Trophoblast cell (in vitro differentiated cells and primary cell): ENCODE results near the gene WNK2.

Source experiments
- DNase-seq, 2 donors: peaks; one replicate each; pipeline ENCODE4 v3.0.0-alpha.2; 2016
- H2AFZ ChIP-seq: 2 replicates; pipeline ENCODE4 v1.6.1; 2013; ENCODE audit warnings: low read length, moderate library complexity, mild to moderate bottlenecking; ENCODE audit not compliant: insufficient read depth, poor library complexity
- H2AK5ac ChIP-seq: 2 replicates; pipeline ENCODE4 v1.6.1; 2013; ENCODE audit warnings: mild to moderate bottlenecking, low read length
- H2BK120ac ChIP-seq: 2 replicates; pipeline ENCODE4 v1.6.1; 2013; ENCODE audit warnings: low read length, mild to moderate bottlenecking, moderate library complexity; ENCODE audit not compliant: insufficient read depth, poor library complexity
- H2BK12ac ChIP-seq: 2 replicates; pipeline ENCODE4 v1.6.1; 2013; ENCODE audit warnings: mild to moderate bottlenecking, low read length, moderate library complexity
- H2BK5ac ChIP-seq: 2 replicates; pipeline ENCODE4 v1.6.1; 2013; ENCODE audit warnings: low read length, low read depth, moderate library complexity, mild to moderate bottlenecking; ENCODE audit not compliant: poor library complexity
- H3K14ac ChIP-seq: 2 replicates; pipeline ENCODE4 v1.6.1; 2013; ENCODE audit warnings: mild to moderate bottlenecking, low read length
- H3K18ac ChIP-seq: 2 replicates; pipeline ENCODE4 v1.6.1; 2013; ENCODE audit warnings: mild to moderate bottlenecking, low read length
- H3K23ac ChIP-seq: 2 replicates; pipeline ENCODE4 v1.6.1; 2013; ENCODE audit warnings: low read length
- H3K27ac ChIP-seq: 2 replicates; pipeline ENCODE4 v1.5.1; 2013; ENCODE audit warnings: low read depth, mild to moderate bottlenecking, inconsistent platforms, low read length, moderate library complexity
- H3K27me3 ChIP-seq: 2 replicates; pipeline ENCODE4 v1.6.1; 2013; ENCODE audit warnings: inconsistent platforms, mild to moderate bottlenecking, low read length, moderate library complexity; ENCODE audit not compliant: insufficient read depth
- H3K36me3 ChIP-seq, 2 experiments: 1 replicate in 1 of 2; 2 replicates in 1 of 2; pipeline ENCODE4 v1.6.1; 2013; ENCODE audit warnings: low read length in 2 of 2, mild to moderate bottlenecking in 2 of 2, moderate library complexity in 1 of 2; ENCODE audit not compliant: insufficient read depth in 2 of 2, control insufficient read depth in 1 of 2
- H3K4ac ChIP-seq: 2 replicates; pipeline ENCODE4 v1.6.1; 2013; ENCODE audit warnings: low read depth, mild to moderate bottlenecking, low read length, moderate library complexity
- H3K4me1 ChIP-seq, 2 experiments: 1 replicate in 1 of 2; 2 replicates in 1 of 2; pipeline ENCODE4 v1.6.1; 2013; ENCODE audit warnings: low read length in 2 of 2, mild to moderate bottlenecking in 2 of 2, moderate library complexity in 1 of 2; ENCODE audit not compliant: insufficient read depth in 2 of 2, control insufficient read depth in 1 of 2
- H3K4me2 ChIP-seq: 2 replicates; pipeline ENCODE4 v1.6.1; 2013; ENCODE audit warnings: inconsistent platforms, mild to moderate bottlenecking, low read length, moderate library complexity
- H3K4me3 ChIP-seq: 2 replicates; pipeline ENCODE4 v1.5.1; 2013; ENCODE audit warnings: mild to moderate bottlenecking, low read depth, low read length, inconsistent platforms
- H3K79me1 ChIP-seq: one replicate; pipeline ENCODE4 v1.6.1; 2013; ENCODE audit warnings: low read length
- H3K79me2 ChIP-seq: 2 replicates; pipeline ENCODE4 v1.6.1; 2013; ENCODE audit warnings: low read length, mild to moderate bottlenecking; ENCODE audit not compliant: control insufficient read depth, insufficient read depth, poor library complexity
- H3K9ac ChIP-seq: 2 replicates; pipeline ENCODE4 v1.6.1; 2013; ENCODE audit warnings: mild to moderate bottlenecking, low read length
- H3K9me3 ChIP-seq: 2 replicates; pipeline ENCODE4 v1.6.1; 2013; ENCODE audit warnings: low read depth, mild to moderate bottlenecking, control low read depth, inconsistent platforms, low read length; ENCODE audit not compliant: insufficient read depth
- H4K12ac ChIP-seq: 2 replicates; pipeline ENCODE4 v1.6.1; 2013; ENCODE audit warnings: low read depth, mild to moderate bottlenecking, low read length, moderate library complexity
- H4K8ac ChIP-seq: 2 replicates; pipeline ENCODE4 v1.6.1; 2013; ENCODE audit warnings: low read depth, mild to moderate bottlenecking, low read length, moderate library complexity
- H4K91ac ChIP-seq: one replicate; pipeline ENCODE4 v1.6.1; 2013; ENCODE audit warnings: low read depth, mild to moderate bottlenecking, low read length, moderate library complexity
- WGBS: extraction: QIAGEN DNeasy Blood & Tissue Kit; methylation state at CpG from one replicate; pipeline ENCODE4 v1.1.7; 2013; ENCODE audit warnings: missing lambda C conversion rate; ENCODE audit not compliant: insufficient read length, insufficient coverage; ENCODE audit errors: extremely low coverage; 5-methylcytosine and 5-hydroxymethylcytosine counted together

Gene WNK2

DNA sequence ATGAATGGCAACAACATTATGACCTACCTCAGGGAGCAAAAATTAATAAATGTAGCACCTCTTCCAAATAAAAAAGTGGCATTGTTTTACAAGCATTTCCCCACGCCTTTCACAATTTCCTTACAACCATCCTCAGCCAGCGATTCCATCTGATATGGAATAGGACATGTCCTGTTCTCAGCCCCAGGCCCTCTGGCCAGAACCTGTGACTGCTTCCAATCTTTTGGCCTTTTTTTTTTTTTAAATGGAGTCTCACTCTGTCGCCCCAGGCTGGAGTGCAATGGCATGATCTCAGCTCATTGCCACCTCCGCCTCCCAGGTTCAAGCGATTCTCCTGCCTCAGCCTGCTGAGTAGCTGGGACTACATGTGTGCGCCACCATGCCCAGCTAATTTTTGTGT lies 16.8 kb upstream of the WNK2 start:
- H3K9ac ChIP-seq: no peak overlapping the region
- no peak overlapping the region for H2AFZ ChIP-seq
- H4K12ac ChIP-seq: no peak overlapping the region
- H3K4me1 ChIP-seq: peaks cover 5 to 7% of the 10 kb centered on the region in 2 experiments
- H3K9me3 ChIP-seq: no peaks in the 10 kb centered on the region
- H2BK5ac ChIP-seq: peak overlapping the region; percentile 61
- H4K8ac ChIP-seq: no peak overlapping the region
- no peak overlapping the region for H3K4ac ChIP-seq
- no peak overlapping the region for H2BK12ac ChIP-seq
- DNase-seq: peak; percentile 81 to 82
- no peaks in the 10 kb centered on the region for H3K27me3 ChIP-seq
- H4K91ac ChIP-seq: no peak overlapping the region
- no peak overlapping the region for H3K14ac ChIP-seq
- no peaks in the 10 kb centered on the region for H3K79me2 ChIP-seq
- no peak overlapping the region for H2AK5ac ChIP-seq
- no peak overlapping the region for H3K4me3 ChIP-seq
- H3K4me2 ChIP-seq: no peak overlapping the region
- no peaks in the 10 kb centered on the region for H3K36me3 ChIP-seq
- H2BK120ac ChIP-seq: no peak overlapping the region
- no peak overlapping the region for H3K27ac ChIP-seq
- no peak overlapping the region for H3K23ac ChIP-seq
- H3K18ac ChIP-seq: no peak overlapping the region
- H3K79me1 ChIP-seq: peaks cover 3% of the 10 kb centered on the region
- WGBS: no CpG with 5 or more reads among the region's 6 CpGs

DNA sequence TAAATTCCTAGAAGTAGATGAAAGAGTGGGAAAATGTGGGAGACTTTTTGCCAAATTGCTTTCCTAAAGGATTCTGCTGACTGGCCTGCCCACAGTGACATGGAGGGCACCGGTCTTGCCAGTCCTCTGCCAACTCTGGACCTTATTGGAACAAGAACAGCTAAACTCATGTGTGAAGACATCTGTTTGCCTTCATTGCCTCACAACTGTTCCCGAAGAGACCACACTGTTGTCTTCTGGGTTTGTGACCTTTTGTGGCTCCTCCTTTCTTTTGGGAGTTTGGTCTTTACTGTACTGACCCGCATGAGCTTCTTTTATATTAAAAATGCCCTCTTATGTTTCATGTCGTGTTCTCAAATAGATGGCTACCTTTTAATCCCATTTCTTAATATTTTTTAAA lies 16.1 kb upstream of the WNK2 start:
- Histone ChIP-seq H3K4me3 (no peak overlapping the region), H2AK5ac (no peak overlapping the region), H3K23ac (no peak overlapping the region), H3K27ac (no peak overlapping the region), H3K18ac (no peak overlapping the region), H3K4me1 (peaks cover 5 to 7% of the 10 kb centered on the region in 2 experiments), H2AFZ (no peak overlapping the region), H3K4me2 (no peak overlapping the region), H4K12ac (no peak overlapping the region), H2BK120ac (peak overlapping the region; percentile 8), H3K14ac (no peak overlapping the region), H3K9ac (no peak overlapping the region), H3K36me3 (no peaks in the 10 kb centered on the region), H3K27me3 (no peaks in the 10 kb centered on the region), H3K9me3 (peaks cover 3% of the 10 kb centered on the region), H3K79me2 (no peaks in the 10 kb centered on the region), H2BK12ac (no peak overlapping the region), H3K4ac (no peak overlapping the region), H4K91ac (no peak overlapping the region), H3K79me1 (peaks cover 3% of the 10 kb centered on the region), H4K8ac (no peak overlapping the region), H2BK5ac (no peak overlapping the region)
- WGBS: no CpG with 5 or more reads among the region's 4 CpGs
- no peak for DNase-seq

DNA sequence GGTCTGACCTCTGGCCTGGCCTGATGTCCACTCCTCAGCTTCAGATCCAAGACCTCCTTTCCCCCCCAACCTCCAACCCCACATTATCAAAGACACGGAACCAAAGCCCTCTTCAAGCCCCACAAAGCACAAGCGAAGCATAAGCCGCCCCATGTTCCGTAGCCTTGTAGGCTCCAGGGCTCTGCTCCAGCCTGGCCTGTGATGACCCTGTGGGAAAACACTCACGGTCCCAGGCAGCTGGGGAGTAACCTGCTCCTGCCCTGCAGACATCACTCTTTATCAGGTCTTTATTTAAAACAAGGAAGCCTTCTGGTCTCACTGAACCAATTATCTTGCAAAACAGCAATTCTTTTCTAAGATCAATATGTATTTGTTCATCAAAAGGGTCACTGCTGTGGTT lies 15.4 kb upstream of the WNK2 start:
- Histone ChIP-seq H2AK5ac (no peak overlapping the region), H3K4me2 (no peak overlapping the region), H2BK5ac (no peak overlapping the region), H3K36me3 (no peaks in the 10 kb centered on the region), H3K79me1 (peaks cover 3% of the 10 kb centered on the region), H2AFZ (no peak overlapping the region), H3K18ac (no peak overlapping the region), H4K8ac (no peak overlapping the region), H3K14ac (no peak overlapping the region), H3K27ac (no peak overlapping the region), H4K12ac (no peak overlapping the region), H2BK120ac (no peak overlapping the region), H3K4ac (no peak overlapping the region), H3K4me1 (peaks cover 5 to 9% of the 10 kb centered on the region in 2 experiments), H3K23ac (no peak overlapping the region), H3K27me3 (no peaks in the 10 kb centered on the region), H4K91ac (no peak overlapping the region), H3K9me3 (peaks cover 3% of the 10 kb centered on the region), H3K79me2 (no peaks in the 10 kb centered on the region), H3K4me3 (no peak overlapping the region), H2BK12ac (no peak overlapping the region), H3K9ac (no peak overlapping the region)
- DNase-seq: no peak
- WGBS: no CpG with 5 or more reads among the region's 5 CpGs

DNA sequence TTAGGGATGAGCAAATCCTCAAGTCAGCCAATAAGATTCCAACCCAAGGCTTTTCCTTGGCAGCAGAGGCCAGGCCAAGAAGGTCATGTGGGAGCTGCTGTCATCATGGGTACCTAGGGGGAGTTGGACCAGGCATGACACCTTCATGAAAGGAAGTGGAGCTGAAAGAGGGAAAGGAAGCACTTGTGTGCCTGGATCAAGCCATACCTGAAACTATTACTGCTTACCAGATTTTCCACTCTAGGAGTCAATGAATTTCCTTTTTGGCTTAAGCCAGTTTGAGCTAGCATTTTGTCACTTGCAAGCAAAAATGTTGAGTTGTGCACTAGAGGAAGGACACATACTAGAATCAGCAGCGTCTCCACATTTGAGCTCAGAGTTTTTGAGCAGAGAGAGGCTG lies 14.5 kb upstream of the WNK2 start:
- Histone ChIP-seq H3K4me3 (no peak overlapping the region), H3K27me3 (no peaks in the 10 kb centered on the region), H4K91ac (no peak overlapping the region), H3K4ac (no peak overlapping the region), H2BK120ac (no peak overlapping the region), H3K18ac (no peak overlapping the region), H3K14ac (no peak overlapping the region), H2BK5ac (no peak overlapping the region), H3K79me2 (no peaks in the 10 kb centered on the region), H3K23ac (no peak overlapping the region), H3K79me1 (peaks cover 3% of the 10 kb centered on the region), H3K4me2 (no peak overlapping the region), H3K4me1 (peaks cover 5 to 11% of the 10 kb centered on the region in 2 experiments), H4K12ac (no peak overlapping the region), H3K9me3 (peaks cover 3% of the 10 kb centered on the region), H3K27ac (no peak overlapping the region), H3K36me3 (no peaks in the 10 kb centered on the region), H2AFZ (no peak overlapping the region), H2AK5ac (no peak overlapping the region), H2BK12ac (no peak overlapping the region), H4K8ac (no peak overlapping the region), H3K9ac (no peak overlapping the region)
- DNase-seq: no peak
- WGBS: no CpG with 5 or more reads among the region's 1 CpG
